GM18507 (cell line): Measurements from ENCODE around the gene VWA3B.
"Not testable (repeated sequence)": the region's sequence is repeated elsewhere in the genome, so short reads cannot be mapped to it uniquely, and the experiment has no call there.

Source experiments
- DNase-seq: peaks from one replicate; pipeline ENCODE4 v3.0.0; 2011; ENCODE audit warnings: low read depth; ENCODE audit not compliant: insufficient read length; ENCODE audit errors: extremely low spot score
- FAIRE-seq: peaks from 2 replicates; lab custom pipeline; 2011; peaks lifted over from hg19 to GRCh38; lab: Jason Lieb, UNC

The VWA3B gene

DNA sequence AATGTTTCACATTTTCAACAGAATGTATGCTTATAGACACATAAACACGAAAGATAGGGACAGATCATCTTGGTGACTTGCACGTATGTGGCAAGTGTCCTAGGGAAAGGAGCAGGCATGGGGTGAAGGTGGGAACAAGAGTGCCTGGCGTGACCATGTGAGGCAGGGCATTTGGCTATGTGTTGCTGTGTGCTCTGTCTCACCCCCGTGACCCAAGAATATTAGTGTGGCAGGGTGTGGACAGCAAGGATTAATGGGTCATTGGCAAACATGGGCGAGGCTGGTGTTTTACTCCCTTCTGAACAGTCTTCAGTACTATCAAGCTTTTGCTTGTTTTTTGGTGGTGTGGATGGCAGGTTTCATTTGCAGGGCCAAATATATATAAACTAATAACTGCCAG lies 1.3 kb upstream of the VWA3B start:
- DNase-seq = no peak
- no peak for FAIRE-seq

DNA sequence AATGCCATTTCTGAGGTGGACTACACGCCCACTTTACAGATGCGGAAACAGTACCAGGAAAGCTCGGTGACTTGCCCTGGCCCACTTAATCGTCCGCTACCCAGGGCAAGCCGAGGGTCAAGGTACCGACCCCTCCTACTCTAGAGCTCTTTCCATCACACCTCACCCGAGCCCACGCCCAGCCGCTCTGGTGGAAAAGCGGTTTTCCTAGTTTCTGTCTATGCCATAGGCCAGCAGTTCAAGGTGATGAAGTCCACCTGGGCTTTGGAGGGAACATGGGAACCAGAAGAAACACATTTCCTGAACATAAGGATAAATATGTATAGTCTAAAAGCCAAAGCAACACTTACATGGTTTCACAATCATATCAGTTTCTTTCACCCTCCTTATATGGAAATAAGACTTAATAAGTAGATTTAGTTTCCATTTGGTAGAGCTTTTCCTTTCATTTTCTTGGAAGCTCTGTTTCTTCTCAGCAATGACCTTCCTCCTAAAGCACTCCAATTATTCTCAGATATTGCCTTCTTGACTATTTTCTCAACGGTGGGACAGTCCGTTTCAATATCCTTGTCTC lies 567 bp downstream of the VWA3B start:
- FAIRE-seq (no peak), DNase-seq (no peak)

DNA sequence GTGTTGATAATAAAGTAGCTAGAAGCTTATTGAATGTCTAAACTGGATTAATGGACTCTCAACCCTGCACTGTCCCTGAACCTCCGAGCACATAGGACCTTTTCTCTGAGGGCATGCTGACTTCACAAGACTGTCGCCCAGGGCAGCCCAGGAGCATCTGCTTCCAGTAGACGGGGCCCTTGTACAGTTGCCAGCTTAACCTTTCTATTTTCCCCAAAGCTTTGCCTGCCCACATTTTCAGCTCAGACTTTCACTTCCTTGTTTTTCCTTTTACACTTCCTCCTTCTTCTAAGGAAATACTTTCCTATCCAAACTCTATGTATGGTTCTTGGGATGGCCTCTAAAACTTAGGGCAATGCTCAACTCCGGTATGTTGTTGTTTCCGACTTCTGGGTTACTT lies 1.3 kb downstream of the VWA3B start:
- DNase-seq = no peak
- no peak for FAIRE-seq

DNA sequence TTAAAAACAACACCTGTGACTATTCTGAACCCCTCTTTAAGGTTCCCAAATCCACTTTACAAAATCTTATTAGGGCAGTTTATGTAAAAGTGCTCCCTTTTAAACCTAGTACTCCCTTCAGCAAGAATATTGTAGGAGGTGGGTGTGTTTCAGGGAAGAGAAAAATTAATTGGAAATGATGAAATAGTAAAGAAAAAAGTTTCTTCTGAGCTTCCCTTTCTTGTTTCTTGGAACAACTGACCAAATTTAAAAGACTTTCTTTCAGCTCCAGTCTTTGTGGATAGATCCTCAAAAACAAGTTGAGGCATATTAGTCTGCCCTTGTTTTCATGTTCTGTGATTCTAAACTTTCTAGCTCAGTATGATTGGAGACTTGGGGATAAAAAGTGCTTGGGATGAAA lies 3.0 kb downstream of the VWA3B start:
- FAIRE-seq (no peak), DNase-seq (no peak)

DNA sequence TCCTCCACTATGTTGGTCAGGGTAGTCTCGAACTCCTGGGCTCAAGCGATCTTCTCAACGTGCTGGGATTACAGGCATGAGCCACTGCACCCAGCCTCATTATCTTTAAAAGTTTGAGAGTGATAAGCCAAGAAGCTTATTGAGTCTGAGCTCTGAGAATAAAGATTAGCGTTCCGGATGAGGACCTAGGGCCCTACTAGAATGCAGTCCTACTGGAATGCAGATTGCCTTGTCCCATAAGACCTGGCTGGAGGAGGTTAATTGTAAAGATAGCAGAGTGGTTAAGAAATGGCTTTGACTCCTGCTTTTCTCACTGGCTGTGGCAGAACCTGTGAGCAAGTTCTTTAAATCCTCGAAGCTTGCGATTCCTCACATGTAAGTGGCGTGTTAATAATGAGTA lies 4.0 kb downstream of the VWA3B start:
- FAIRE-seq = no peak

DNA sequence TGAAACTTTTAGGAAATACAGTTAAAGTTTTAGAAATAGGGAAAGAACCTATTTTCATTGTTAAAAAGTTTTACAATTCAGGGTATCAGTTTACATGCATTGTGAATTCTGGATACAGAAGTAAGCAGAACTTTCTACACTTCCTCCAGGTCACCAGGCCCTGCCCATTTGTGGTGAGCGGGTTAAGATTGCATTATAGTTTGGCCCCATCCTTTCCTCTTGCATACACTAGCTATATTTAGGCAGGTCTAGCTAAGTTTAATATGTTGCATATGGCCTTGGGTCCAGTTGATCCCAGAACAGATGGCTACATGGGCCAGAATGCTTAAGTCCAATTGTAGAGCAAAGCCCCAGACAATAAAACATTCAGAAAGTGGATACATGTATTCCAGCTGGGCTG lies 4.8 kb downstream of the VWA3B start:
- no peak for FAIRE-seq

More for the DNA sequence above, 4.0 kb downstream of the VWA3B start:
- DNase-seq = no peak

DNA sequence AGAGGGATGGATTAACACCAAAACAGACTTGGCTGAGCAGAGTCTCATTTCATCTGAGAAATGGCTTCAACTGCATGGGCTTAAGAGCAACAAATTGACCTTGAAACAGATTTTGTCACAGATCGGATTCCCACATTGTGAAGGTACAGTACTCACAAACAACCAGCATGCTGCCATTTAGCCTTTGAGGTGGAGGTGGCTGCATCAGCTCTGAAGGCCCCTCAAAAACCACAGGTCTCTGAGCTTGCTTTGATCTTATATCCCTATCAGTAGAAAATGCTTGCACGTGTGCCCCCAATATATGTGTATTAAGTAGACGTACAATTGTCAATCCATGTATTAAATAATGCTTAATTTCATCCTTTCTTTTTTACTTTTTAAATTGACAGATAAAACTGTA lies 6.2 kb downstream of the VWA3B start:
- no peak for FAIRE-seq
- no peak for DNase-seq

More for the DNA sequence above, 4.8 kb downstream of the VWA3B start:
- no peak for DNase-seq

DNA sequence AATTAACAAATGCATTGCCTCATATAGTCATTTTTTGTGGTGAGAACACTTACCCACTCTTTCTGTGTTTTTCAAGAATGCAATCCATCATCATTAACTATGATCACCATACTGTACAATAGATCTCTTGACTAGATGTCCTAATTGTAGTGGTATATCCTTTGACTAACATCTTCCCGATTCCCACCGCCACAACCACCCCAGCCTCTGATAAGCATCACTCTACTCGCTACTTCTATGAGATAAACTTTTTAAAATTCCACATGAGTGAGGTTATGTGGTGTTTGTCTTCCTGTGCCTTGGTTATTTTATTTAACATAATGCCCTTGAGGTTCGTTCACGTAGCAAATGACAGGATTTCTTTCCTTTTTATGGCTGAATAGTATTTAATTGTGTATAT lies 6.6 kb downstream of the VWA3B start:
- DNase-seq (no peak), FAIRE-seq (no peak)

DNA sequence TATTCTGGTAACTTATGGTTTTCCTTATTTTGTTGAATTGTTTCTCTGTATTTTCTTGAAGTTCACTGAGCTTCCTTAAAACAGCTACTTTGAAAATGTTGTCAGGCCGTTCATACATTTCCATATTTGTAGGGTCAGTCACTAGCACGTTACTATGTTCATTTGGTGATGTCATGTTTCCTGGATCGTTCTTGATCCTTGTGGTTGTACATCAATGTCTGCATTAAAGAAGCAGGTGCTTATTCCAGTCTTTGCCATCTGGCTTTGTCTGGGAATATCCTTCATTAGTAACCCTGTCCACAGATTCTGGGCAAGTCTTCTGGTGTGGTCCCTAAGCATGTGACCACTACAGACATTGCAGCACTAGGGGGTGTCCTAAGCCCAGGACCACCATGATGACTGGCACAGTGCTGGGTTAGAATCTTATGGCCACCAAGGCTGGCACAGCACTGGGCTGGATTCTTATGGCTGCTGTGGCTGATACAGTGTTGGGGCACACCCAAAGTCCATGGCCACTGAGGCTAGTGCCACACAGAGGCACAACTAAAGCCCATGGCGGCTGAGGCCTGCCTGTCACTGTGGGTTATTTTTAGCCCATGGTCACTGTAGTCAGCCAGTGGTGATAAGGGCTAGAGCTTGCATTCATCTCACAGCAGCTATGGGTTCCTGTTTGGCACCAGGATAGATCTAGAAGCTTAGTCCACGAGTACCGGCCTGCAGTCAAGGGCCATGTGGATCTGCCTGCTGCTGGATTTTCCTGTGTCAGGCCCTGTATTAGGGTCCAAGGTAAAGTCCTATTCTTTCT lies 13.2 kb downstream of the VWA3B start:
- FAIRE-seq (no peak), DNase-seq (no peak)

DNA sequence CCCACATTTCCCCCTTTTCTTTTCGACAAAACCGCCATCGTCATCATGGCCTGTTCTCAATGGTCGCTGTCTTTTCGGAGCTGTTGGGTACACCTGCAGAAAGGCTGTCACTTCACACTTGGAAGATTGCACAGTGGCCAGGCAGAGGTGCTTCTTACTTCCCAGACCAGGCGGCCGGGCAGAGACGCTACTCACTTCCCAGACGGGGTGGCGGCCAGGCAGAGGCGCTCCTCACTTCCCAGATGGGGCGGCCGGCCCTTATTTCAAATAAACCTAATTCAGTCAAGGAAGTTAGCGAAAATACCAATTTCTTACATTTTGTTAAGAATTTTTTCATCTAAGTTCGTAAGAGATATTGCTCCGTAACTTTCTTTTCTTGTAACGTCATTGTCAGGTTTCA lies 15.3 kb downstream of the VWA3B start:
- FAIRE-seq, DNase-seq: not testable (repeated sequence)

DNA sequence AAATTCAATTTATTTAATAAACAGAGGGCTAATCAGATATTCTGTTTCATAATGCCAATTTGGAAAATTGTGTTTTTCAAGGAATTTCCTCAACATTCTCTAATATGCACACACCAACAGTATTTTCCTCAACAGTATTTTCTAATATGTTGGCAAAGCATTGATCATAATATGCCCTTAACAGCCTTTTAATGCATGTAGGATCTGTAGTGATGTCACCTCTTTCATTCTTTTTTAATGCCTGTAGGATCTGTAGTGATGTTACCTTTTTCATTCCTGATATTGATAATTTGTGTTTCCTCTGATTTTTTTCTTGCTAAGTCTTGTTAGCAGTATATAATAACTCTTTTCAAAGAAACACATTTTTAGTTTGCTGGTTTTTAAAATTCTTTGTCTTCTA lies 15.9 kb downstream of the VWA3B start:
- DNase-seq = no peak
- no peak for FAIRE-seq

DNA sequence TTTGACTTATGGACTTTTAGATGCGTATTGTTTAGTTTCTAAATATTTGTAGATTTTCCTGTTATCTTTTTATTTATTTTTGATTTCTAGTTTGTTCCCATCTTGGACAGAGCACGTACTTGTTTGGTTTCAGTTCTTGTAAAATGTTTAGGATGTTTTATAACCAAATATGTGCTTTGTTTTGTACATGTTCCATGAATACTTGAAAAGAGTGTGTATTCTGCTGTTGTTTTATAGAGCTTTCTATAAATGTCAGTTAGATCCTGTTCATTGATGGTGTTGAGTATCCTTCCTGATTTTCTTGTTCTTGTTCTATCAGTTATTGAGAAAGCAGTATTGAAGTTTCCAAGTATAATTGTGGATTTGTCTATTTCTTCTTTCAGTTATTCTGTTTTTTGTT lies 21.1 kb downstream of the VWA3B start:
- FAIRE-seq = no peak
- no peak for DNase-seq

DNA sequence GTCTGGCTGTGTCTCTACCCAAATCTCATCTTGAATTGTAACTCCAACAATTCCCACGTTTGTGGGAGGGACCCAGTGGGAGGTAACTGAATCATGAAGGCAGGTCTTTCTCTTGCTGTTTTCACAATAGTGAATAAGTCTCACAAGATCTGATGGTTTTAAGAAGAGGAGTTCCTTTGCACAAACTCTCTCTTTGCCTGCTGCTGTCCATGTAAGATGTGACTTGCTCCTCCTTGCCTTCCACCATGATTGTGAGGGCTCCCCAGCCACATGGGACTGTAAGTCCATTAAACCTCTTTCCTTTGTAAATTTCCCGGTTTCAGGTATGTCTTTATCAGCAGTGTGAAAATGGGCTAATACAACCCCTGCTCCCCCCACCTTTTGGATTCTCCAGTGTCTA lies 23.8 kb downstream of the VWA3B start:
- DNase-seq (no peak), FAIRE-seq (no peak)

DNA sequence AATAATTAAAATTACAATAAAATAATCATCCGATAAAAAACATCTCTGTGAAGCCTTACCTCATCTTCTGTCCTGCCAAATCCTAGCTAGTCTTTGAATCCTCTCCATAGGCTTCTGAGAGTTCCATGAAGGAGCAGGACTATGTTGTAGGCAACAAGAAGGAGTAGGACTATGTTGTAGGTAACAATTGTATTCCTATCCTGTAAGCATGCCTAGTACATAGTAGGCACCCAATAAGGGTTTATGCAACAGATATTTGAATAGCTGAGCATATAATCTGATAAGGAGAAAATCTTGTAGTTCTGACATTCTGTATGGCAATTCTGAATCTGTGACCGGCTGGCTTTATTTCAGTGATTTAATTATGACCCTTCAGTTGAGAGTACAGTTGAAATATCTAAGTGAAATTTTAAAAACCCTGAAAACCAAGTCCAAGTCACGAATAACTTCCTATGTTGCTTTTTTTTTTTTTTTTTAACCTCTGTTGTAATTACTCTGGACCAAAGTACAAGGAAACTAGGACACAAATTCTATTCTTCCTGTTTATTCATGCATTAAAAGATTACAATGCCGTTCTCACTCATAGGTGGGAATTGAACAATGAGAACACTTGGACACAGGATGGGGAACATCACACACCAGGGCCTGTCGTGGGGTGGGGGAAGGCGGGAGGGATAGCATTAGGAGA lies 27.8 kb downstream of the VWA3B start:
- FAIRE-seq = no peak

DNA sequence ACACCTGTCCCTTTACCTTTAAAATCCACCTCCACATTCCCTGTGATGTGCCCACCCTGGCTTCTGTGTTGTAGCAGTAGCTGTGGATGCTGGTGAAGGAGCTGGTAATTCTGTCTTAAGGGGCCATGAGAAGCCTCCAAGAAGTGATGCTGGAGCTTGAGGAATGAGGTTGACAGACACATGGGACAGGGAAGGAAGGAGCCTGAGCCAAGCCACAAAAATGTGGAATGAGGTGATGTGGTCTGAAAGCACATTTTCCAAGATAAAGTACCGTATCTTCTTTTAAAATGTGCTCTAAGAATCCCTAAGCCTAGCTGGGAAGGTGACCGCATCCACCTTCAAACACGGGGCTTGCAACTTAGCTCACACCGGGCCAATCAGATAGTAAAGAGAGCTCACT lies 31.2 kb downstream of the VWA3B start:
- FAIRE-seq (no peak), DNase-seq (no peak)

More for the DNA sequence above, 27.8 kb downstream of the VWA3B start:
- no peak for DNase-seq

DNA sequence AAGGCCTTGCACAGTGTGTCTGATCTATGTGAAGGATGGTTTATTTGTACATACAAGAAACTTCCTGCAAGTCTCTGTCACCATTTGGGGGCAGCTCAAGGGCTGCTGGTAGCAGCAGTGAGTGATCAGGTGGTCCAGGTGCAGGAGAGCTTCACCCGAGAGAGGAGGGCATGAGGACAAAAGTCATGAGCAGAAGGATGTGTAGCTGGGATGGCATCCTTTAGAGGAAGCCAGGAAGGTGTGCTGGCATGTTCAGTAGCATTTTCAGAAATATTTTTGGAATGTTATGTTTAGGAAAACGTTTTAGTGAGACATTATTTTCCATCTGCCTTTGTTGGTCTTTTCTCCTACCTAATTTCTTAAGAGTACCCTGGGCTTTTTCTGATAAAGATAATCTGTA lies 31.9 kb downstream of the VWA3B start:
- DNase-seq (no peak), FAIRE-seq (no peak)

DNA sequence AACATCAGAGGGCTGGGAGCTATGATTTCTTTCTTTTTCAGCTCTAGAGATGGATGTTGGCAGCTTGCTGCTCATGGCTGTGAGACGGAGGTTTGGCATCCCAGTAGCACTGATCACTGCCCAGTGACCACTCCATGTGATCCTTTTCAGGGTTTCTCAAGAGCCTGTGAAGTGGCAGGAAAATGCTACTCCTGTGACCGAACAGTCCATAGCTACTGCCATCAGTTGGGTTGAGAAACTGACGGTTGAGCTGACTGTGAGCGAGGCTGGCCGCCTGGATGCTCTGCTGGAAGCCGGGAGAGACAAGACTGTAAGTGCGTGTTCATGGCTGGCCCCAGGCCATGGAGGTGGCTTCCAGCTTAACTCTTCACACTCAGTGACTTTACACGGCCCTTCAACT lies 34.2 kb downstream of the VWA3B start:
- no peak for FAIRE-seq

DNA sequence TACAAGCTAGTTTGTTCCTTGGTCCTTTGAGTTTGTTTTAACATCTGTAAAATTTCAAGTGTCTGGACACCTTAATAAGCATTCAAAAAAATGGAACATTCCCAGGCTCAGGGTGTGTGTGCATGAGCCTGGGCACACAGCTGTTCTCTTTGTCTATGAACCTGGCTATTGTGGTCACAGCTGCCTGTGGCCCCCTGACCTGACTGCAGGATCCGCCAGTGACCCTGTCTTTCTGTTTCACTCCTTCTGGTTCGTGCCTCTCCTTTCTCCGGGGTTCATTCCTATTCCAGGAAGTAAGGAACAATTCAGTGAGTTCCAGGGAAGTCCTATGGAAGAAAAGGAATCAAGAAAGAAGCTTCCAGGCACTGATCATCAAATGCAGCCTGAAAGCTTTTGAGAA lies 35.6 kb downstream of the VWA3B start:
- FAIRE-seq (no peak), DNase-seq (no peak)

More for the DNA sequence above, 34.2 kb downstream of the VWA3B start:
- DNase-seq = no peak

DNA sequence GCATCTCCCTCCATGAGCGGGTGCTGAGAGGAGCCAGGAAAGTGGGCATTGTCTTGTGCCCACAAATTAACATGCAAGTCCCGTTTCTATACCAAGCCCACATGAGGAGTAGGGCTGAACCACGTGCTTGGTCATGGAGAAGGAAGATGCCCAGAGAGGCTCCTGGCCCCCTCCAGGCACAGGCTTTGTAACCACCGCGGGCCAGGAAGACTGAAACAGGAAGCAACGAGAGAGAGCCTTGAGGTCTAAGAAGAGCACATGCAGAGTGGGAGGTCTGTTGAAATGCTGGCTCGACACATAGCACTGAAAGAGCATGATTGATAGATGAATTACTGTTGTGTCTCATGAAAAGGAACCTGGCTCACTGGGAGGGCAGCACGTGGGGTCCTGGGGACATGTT lies 36.3 kb downstream of the VWA3B start:
- DNase-seq = no peak
- FAIRE-seq = peak; percentile 53

DNA sequence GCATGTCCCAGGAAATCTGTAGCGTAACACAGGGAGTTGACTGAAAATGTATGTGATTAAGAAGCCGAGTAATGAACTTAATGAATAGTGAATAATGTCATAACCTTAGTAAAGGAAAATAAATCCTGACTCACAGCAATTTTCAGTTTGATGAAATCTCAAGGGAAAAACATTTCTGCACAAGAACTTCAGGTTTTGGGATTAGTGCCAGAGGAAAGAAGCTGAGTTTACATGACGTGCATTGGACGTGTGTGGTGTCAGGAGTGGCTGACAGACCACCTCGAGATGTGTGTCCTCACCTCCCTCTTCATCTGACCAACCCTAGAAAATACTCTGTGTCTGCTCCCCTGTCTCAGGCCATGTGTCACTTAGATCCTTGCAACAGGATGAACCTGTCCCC lies 39.1 kb downstream of the VWA3B start:
- FAIRE-seq (no peak), DNase-seq (no peak)
